Measurements from ENCODE around the gene TANC1. TPM values are rescaled to one million over a fixed set of nuclear protein-coding genes. Genes with fewer than 3 reads are reported as not detected.

The TANC1 gene
- total and polyA plus RNA-seq, 7 donors, result 3.6 to 74.5 (median 47.0) TPM

DNA sequence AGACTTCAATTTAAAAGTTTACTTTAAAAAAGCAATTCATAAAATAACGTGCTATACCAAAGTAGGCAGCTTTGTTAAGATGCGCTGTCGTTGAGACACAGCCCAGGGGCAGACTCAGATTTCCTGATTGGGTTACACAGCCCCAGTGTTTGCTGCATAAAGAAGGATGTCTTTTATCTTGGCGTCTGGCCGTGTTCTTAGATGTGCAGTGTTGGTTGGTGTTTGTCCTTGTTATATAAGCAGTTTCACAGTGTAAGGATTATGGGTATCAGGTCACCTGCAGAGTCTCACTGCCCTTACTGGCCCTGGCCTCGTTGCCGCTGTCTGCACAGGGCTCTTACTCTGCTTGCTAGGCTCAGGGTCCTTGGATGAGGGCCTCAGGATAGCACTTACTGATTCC lies 209.5 kb downstream of the TANC1 start:
- intact Hi-C loops (cut with DNase I), result no loop called here
- Histone ChIP-seq H3K9me3 (no peaks in the 10 kb centered on the region), H3K4me3 (no peak overlapping the region), H3K36me3 (peaks cover 10 to 53% (median 15%) of the 10 kb centered on the region in 4 donors), H3K4me1 (peaks cover 0 to 4% (median 0%) of the 10 kb centered on the region in 4 donors), H3K27me3 (no peaks in the 10 kb centered on the region), H3K27ac (peak overlapping the region in 2 of 4 donors; percentile 24 to 25)
- TF ChIP-seq, protein P1, sequence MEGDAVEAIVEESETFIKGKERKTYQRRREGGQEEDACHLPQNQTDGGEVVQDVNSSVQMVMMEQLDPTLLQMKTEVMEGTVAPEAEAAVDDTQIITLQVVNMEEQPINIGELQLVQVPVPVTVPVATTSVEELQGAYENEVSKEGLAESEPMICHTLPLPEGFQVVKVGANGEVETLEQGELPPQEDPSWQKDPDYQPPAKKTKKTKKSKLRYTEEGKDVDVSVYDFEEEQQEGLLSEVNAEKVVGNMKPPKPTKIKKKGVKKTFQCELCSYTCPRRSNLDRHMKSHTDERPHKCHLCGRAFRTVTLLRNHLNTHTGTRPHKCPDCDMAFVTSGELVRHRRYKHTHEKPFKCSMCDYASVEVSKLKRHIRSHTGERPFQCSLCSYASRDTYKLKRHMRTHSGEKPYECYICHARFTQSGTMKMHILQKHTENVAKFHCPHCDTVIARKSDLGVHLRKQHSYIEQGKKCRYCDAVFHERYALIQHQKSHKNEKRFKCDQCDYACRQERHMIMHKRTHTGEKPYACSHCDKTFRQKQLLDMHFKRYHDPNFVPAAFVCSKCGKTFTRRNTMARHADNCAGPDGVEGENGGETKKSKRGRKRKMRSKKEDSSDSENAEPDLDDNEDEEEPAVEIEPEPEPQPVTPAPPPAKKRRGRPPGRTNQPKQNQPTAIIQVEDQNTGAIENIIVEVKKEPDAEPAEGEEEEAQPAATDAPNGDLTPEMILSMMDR (IDR thresholded peaks at IDR 0.05), result no peak
- TF ChIP-seq POLR2AphosphoS5 (IDR thresholded peaks at IDR 0.05), result peak in 1 of 4 donors; percentile 19
- WGBS, 2 donors, result 74 to 81% methylated on average over 7 of the region's 7 CpGs
- DNase-seq, result no peak

DNA sequence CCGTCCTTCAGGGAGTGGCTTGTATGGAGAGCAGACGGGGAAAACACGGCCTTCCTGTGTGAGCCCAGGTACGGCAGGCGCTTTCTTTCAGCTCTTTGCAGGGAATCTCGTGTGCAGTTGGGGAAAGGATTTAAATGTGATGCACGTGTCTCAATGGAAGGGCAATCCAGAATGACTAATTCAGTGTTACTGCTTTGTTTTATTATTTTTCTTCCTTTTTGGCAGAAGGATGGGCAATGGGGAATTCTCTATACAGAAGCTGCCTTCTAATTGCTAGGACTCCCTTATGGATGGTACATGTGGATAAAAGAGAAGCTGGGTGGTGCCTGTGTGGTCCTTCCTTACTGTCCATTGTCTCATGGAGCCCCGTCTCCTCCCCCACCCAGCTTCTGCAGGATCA lies 210.7 kb downstream of the TANC1 start:
- intact Hi-C loops (cut with DNase I), result no loop called here
- TF ChIP-seq EP300 (IDR thresholded peaks at IDR 0.05) (no peak), POLR2A (IDR thresholded peaks at IDR 0.05) (no peak), POLR2AphosphoS5 (IDR thresholded peaks at IDR 0.05) (no peak)
- TF ChIP-seq, protein P1 (IDR thresholded peaks at IDR 0.05), result no peak
- Histone ChIP-seq H3K27me3 (no peaks in the 10 kb centered on the region), H3K4me1 (peaks cover 0 to 4% (median 0%) of the 10 kb centered on the region in 4 donors), H3K36me3 (peaks cover 10 to 42% (median 15%) of the 10 kb centered on the region in 4 donors), H3K27ac (no peak overlapping the region), H3K4me3 (no peak overlapping the region), H3K9me3 (no peaks in the 10 kb centered on the region)
- no peak for DNase-seq
- WGBS, 2 donors, result 87 to 93% methylated on average over 8 of the region's 8 CpGs

DNA sequence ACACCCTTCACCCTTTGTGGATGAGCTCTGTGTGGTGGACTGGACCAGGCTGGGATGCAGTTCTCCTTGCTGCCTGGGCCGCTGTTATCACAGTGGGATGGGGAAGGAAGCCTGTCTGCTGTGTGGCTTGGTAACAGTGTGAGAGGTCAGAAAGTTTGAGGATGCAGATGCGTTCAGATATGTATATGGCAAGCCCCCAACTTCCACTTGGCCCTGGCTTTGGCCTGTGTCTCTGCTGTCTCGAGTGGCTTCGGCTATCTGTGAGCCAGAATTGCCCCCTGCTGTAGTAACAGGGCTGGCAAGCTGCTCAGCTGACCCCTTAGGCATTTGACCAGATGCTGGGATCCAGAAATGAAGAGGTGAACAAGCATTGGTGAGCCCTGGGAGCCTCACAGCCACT lies 211.3 kb downstream of the TANC1 start:
- Histone ChIP-seq H3K4me3 (no peak overlapping the region), H3K27me3 (no peaks in the 10 kb centered on the region), H3K36me3 (peaks cover 10 to 36% (median 15%) of the 10 kb centered on the region in 4 donors), H3K27ac (no peak overlapping the region), H3K4me1 (peaks cover 0 to 4% (median 3%) of the 10 kb centered on the region in 4 donors), H3K9me3 (no peaks in the 10 kb centered on the region)
- TF ChIP-seq POLR2AphosphoS5 (IDR thresholded peaks at IDR 0.05), result no peak
- no peak for TF ChIP-seq EP300 (IDR thresholded peaks at IDR 0.05)
- no peak for TF ChIP-seq POLR2A (IDR thresholded peaks at IDR 0.05)
- TF ChIP-seq, protein P1 (IDR thresholded peaks at IDR 0.05), result no peak
- 86 to 88% methylated on average over 4 of the region's 4 CpGs for WGBS, 2 donors
- intact Hi-C loops (cut with DNase I), result no loop called here
- DNase-seq, result no peak

- DNase-seq, result no peak
- no peak overlapping the region for H3K27ac ChIP-seq
- H3K4me3 ChIP-seq, result no peak overlapping the region
- no peaks in the 10 kb centered on the region for H3K27me3 ChIP-seq
- peaks cover 0 to 10% (median 5%) of the 10 kb centered on the region in 4 donors for H3K4me1 ChIP-seq
- TF ChIP-seq EP300 (IDR thresholded peaks at IDR 0.05), result no peak
- TF ChIP-seq POLR2A (IDR thresholded peaks at IDR 0.05), result no peak
- TF ChIP-seq POLR2AphosphoS5 (IDR thresholded peaks at IDR 0.05), result no peak
- TF ChIP-seq, protein P1 (IDR thresholded peaks at IDR 0.05), result no peak
- intact Hi-C loops (cut with DNase I), result no loop called here
- peaks cover 5 to 48% (median 19%) of the 10 kb centered on the region in 4 donors for H3K36me3 ChIP-seq
- 86 to 89% methylated on average over 9 of the region's 9 CpGs for WGBS, 2 donors
- no peaks in the 10 kb centered on the region for H3K9me3 ChIP-seq
Observed at GRCh38 chr2:159183346-159183745, 214.9 kb downstream of the TANC1 start.

Data from sigmoid colon (tissue), 7 donors.